GM18520 (cell line): ENCODE data around the gene SOST.

Experiments
- ATAC-seq: cut with Tn5 transposase; IDR thresholded peaks from one replicate; pipeline ENCODE4 v1.9.1; 2021; ENCODE audit not compliant: unreplicated experiment

Gene SOST

DNA sequence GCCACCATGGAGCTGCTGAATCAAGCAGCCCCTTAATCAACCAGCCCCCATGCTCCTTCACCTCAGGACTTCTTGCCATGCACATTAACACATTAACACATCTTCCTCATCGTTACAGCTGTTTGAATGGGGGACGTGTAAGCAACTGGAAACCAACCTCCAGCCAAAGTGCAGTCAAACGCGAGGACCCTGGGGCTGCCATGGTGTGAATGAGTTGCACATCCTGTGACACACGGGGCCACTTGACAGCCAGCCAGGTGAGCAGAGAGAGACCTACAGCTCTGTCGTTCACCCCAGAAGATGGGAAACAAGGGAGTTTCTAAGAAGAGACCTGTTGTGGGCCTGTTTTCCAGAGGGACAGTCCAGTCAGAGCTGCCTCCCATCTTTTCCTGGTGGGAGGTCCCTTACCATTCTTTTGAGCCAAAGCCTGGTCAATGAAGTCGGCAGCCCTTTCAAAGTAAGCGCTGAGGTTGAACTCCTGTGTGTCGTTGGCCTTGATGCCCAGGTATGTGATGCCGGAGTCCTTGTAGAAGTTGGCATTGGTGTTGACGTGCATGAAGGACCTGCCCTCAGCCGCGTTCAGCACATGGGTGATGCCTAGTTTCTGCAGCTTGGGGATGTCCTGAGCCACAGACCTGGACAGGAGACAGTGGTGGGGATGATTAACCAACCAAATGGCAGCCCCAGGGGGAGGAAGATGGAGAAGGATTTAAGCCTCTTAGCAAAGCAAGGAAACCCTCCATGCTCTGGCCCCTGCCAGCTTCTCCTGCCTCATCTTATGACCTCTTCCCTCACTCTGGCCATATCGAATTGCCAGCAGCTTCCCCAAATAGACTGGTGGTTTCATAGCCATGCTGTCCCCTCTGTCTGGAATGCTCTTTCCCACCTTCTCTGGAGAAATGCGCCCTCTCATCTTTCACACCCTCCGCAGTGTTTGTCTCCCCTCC lies 16.0 kb upstream of the SOST start:
- no peak for ATAC-seq

DNA sequence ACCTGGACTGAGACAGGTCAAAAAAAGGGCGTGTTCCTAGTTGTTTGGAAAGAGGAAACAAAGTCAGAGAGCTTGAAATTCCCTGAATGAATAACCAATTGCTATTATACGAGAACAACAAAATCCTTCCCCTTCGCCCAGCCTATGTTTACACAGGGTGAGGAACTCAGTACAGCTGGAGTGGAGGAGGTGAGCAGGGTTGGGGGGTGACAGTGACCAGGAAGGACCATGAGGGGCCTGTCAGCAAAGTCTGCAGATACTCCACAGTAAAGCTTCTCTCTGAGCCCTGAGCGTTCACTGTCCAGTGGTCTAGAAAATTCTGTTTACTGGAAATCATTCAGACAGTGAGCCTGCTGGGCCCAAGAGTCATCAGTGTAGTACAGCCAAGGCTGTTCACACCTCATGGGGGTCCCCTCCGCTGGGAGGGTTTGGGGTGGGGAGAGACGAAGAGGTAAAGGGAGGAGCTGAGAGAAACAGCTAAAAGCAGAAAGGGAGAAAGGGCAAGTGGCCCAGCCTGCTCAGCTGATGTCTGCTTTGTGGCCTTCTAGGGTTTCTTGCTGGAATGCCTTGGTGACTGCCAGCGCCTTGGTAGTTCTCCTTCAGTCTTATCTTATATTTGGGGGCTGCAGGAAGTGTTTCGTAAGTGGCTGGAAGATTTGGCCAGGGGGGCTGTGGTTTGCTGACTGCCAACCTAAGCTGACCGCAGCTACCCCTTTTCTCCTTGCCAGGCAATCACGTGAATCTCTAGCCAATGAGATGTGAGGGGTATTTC lies 14.5 kb upstream of the SOST start:
- ATAC-seq = no peak

DNA sequence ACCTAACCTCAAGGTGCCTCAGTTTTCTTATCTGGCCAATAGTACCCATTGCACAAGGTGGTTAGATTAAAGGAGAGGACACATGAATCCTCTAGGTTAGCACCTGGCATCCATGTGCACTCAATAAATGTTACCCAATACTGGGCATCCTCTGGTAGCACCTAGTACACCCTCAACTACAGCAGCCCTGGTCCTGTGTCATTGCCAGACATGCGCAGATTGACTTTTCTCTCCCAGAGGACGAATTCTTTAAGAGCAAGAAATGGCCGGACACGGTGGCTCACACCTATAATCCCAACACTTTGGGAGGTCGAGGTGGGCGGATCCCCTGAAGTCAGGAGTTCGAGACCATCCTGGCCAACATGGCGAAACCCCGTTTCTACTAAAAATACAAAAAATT lies 12.9 kb upstream of the SOST start:
- ATAC-seq = no peak

DNA sequence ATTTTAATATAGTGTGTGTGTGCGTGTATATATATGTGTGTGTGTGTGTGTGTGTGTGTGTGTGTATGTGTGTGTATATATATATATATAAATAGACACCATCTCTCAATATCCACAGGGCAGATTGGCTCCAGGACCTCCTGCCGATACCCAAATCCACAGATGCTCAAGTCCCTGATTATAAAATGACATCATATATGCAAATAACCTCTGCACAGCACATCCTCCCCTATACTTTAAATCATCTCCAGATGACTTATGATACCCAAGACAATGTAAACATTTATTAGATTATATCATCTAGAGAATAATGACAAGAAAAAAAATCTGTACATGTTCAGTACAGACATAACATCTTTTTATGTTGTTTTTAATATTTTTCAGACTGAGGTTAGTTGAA lies 12.4 kb upstream of the SOST start:
- no peak for ATAC-seq

DNA sequence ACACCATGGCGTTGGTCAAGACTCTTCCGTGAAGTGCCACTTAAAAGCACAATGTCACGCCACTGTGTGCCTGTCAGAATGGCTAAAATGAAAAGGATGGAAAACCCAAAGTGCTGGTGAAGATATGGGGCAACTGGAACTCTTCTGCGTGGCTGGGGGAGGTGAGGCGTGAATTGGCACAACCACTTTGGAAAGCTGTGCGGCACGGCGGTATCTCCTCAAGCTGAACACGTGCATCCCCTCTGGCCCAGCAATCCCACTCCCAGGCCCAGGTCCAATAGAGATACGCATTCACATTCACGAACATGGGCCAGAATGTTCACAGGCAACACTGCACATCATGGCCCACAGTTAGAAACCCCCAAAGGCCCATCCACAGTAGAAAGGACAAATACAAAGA lies 11.3 kb upstream of the SOST start:
- ATAC-seq = no peak

DNA sequence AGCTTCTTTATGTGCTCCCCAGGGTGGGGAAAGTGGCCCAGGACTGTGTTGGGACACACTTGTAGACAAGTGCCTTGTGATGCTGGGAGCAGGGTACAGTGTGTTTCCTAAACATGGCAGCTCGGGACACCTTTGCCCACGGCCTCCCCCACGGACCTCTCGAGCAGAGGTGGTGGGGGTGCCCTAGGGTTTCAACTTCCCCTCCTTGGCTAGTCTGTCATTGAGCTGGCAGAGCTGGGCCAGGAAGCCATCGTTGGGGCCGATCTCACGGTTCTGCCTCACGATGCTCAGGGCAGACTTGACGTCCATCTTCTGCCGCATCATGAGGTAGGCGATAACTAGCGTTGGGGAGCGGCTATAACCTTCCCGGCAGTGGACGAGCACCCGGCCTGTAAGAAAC lies 10.8 kb upstream of the SOST start:
- no peak for ATAC-seq

DNA sequence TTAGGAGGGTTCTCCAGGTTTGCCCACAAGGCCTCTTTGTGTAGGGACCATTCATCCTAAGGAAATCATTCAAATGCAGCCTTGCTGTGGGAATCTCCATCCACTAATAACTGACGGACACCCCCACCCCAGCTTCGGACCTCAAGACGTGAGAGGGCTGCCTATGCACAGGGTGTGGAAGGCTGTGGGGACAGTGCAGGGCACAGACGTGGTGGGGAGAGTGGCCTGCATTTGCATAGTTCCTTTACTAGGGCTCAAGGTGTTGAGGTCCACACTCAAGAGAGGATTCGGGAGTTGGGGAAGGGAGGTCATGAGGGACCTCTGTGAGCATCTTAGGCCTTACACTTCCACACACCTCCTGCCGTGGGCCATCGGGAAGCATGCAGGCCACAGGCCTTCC lies 10.4 kb upstream of the SOST start:
- no peak for ATAC-seq

DNA sequence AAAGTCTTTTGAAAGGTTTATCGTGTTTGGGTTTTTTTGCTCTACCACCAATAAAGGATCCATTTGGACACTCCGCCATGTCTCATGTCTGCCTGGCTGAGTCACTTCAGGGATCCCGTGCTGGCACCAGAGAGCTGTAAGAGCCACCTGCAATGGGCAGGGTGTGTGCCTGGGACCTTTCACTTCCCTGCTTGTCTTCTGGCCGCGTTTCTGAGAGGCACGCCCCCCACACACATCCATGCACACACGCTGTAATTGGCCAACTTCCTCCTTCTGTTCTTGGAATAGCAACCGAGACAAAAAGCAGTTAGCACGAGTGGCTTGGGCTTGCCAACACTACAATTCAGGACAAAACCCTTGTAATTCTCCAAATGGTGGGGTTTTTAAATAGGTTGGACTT lies 9.8 kb upstream of the SOST start:
- ATAC-seq = no peak

DNA sequence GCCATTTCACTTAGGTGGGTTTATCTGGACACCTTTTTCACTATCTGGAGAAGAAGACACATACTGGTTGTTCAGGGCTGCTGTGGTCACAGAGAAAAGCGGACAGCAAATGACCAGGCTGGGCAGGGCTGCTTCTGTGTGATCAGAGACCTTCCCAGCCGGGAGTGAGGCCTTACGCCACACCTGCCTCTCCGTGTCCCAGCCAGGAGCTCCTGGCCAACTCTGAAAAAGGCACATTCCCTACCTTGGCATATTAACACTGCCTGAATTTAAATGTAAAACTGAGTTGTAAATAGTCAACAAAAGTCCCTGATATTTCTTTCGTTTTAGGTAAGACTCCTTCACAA lies 9.1 kb upstream of the SOST start:
- no peak for ATAC-seq

DNA sequence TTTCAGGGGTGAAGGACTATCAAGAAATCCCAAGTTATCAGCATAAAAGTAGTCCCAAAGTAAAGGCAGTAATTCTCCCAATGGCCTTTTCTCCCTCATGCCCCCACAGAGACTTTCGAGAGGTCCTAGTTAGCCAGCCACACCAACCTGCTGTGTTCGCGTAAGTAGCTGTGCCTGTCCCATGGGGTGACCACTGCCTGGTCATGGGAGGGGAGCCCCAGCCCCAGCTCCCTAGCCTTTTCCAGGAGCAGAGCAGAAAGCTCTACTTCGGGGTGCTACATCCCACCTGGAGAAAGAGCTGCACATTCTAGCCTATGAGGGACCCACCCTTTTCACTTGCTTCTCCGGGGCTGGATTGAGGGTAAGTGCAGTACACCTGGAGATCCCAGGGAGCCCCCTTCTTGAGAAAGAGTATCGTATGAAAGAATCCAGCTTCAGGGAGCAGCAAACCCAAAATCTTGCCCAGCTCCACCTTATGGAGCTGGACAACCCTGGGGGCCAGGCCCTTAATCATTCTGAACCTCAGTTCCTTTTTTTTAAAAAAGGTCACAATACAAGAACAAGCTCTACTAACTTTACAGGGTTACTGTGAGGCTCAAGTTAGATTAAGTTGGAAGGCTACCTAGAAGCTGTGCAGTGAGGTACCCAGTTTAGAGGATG lies 8.6 kb upstream of the SOST start:
- ATAC-seq = no peak

DNA sequence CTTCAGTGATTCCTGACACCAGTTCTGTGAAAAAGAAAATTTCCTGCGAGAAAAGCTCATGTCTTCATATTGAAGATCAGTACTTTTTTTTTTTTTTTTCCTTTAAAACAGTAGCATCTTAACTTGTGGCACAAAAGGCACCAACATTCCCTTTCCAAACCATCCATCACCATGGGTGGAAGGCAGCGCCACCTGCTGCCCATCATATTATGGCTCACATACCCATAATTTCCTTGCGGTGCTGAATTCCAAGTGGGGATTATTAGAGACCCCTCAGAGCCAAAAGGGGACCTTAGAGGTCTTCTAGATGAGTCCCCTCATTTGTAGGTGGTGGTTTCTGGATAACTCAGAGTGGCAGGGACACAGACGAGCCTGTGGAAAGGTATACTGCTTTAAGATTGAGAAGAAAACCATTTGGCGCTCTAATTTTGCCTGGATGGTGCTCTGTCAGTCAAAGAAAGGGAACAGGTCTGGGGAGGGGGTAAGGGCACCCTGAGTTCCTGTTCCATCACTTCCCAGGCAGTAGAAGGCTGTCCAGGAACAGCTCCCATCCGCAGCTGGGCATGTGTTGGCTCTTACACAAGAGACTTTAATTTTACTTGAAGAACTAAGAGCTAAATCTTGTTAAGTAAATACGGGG lies 7.9 kb upstream of the SOST start:
- ATAC-seq = no peak

DNA sequence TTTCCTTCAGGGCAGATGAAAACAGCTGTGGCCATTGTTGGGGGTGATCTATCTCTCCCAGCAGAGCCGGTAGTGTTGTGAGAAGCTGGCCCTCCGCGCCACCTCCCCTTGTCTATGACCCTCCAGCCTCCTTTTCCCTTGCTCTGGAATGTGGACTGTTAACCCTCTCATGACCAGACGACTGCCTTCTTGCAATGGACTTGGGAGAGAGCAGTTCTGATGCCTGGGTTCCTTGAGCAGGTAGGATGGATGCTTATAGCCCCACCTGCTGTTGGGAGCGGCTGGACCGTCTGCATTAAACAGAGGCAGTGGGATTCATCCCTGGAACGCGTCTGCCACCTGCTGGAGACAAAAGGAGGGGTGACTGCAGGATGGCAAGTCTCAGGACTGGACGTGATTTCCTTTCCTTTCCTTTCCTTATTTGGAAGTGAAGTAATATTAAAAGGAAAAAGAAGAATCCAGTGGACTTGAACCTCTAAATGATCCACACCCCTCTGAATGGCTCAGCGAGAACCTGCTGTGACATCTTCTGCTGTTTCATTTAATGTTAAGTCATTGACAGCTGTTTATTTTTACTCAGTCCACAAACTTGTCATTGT lies 1.8 kb upstream of the SOST start:
- ATAC-seq = peak; percentile 48

DNA sequence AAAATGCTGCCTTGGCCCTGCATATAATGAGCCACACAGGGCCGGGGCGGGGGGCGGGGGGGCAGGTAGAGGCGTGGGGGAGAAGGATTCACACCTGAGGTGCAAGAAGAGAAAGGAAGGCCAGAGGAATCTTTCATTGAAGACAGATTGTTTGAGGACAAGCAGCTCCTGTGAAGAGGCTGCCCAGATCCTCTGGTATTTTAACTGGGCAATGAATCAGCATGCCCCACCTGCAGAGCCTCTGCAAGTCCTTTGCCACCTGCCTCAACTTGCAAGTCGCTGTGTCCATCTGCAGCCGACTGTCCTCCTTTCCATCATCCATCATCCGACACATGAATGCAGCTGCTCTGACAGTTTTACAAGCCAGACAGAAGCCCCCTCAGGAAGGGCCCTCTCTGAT lies 1.2 kb upstream of the SOST start:
- ATAC-seq = no peak

DNA sequence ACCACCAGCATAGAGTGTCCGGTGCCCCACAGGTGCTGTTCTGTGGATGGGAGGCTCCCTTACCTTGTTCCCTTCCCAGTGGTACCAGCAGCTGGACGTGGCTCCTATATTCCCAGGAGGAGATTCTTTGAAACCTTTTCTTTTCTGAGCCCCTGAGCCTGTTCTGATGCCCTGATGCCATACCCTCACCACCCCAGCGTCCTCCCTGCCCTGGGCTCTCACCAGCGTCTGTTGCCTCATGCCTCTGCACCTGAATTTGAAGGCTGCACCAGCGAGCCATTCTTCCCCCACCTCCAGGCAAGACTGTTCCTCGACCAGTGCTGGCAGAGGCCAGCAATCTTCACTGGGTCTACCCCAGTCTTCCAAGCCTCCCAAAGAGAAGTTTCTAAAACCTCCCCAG lies 505 bp downstream of the SOST start:
- no peak for ATAC-seq

DNA sequence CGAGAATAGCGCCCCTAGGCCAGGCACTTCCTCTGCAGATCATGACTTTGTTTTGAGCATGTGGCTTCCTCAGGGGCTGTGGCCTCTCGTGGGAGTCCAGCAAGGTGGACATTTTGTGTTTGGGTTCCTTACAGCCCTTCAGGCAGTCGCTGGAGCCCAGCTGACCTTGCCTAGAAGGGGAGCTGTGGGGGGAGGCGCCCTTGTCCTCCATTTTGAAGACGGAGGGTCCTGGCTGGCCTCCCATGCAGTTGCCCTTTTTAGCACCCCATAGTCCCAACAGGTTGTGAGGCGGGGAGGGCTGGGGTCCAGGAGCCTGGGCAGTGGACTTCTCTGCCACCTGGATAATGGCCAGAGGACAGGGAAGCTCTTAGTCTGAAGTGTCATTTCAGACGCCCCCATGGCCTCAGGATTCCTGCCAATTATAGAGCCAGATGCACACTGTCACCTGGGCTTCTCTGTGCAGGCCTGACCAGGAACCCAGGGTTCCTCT lies 1.4 kb downstream of the SOST start:
- ATAC-seq = no peak

DNA sequence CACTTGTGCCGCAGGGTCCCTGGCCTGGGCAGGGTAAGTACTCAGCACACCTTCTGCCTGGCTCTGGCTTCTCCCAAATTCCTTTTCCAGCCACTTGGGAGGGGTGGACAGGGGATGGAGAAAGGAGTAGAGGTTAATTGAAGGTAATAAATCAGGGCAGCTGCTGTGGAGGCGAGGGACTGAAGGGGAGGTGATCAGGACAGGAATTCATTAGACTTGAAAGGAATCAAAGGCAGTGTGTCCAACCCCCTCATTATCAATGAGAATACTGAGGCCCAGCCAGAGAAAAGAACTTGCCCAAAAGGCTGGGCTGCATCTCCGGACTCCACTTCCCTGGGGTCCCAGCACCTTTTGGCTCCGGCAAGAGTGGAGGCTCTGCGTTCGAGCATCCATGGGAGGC lies 2.4 kb downstream of the SOST start:
- no peak for ATAC-seq

DNA sequence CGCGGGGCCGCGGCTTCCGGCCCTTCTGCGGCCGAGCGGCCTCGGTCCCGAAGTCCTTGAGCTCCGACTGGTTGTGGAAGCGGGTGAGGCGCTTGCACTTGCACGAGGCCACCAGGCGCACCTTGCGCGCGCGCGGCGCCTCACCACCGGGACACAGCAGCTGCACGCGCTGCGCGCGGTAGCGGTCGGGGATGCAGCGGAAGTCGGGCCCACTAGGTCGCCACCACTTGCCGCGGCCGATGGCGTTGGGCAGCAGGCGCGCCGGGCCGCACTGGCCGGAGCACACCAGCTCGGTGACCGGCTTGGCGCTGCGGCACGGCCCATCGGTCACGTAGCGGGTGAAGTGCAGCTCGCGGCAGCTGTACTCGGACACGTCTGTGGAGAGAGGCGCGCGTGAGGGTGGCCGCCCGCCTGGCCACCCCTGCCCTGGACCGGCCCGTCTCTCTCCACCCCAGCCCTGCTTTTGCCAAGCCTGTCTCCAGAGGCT lies 3.2 kb downstream of the SOST start:
- ATAC-seq = no peak

DNA sequence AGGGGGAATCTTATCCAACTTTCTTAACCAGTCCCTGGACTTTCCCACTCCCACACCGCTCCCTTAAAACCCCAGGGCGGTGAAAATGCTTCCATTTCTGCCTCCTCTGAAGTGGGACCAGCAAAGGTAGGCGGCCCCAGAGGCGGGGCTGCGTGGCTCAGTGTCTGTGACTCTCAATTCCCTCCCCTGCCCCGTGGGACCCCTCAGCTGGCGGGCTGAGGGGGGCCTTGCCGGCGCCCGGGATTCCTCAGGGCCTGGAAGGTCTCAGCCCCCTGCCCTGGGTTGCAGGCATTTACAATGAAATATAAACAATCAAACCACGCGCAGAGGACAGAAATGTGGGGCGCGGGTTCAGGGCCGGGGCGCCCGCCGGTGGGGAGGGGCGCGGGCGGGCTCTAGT lies 3.6 kb downstream of the SOST start:
- no peak for ATAC-seq

DNA sequence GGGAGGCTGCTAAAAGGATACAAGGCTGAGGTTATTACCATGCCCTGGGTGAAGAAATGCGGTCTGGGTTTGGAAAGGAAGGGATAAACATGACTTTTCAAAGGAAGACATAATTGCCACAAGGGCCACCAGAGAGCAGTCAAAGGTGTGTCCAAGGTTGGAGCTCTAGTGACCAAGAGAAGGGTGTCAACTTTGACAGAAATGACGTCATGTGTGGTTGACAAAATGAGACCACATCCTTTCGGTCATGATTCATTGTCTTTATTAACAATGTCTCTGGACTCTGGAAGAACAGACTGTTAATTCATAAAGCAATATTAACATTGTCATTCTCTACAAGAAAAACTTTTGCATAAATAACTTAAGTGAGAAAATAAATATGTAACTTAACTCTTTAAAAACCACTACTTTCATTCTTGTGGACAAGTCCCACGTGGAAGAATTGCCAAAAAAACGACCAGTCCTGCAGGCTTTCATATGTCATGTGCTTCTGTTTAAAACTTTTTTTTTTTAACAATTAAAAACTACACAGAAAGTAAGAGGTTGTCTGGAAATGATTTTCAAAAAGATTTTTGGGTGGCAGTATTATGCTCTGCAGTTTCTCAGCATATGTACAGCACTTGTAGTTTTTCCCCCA lies 5.0 kb downstream of the SOST start:
- ATAC-seq = peak; percentile 64

DNA sequence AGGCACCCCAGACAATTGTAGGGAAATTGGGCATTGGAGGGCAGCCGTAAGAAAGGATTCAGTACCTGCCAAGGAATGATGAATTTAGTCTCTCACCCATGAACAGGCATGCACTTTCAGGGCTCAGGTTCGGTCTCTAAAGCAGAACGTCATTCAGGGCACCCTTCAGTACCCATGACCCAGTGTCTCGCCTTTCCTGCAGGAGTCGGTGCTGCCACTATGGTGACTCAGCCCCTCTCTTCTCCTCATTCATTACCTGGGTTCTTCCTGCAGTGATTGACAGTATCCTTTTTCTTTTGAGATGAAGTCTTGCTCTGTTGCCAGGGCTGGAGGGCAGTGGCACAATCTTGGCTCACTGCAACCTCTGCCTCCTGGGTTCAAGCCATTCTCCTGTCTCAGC lies 8.4 kb downstream of the SOST start:
- ATAC-seq = no peak
